Cortex of kidney (tissue), 1 donor: ENCODE measurements around the gene FRMD1.

Source experiments
- DNase-seq: peaks from one replicate; lab custom pipeline; 2025; lab: John Stamatoyannopoulos, UW

FRMD1 gene

DNA sequence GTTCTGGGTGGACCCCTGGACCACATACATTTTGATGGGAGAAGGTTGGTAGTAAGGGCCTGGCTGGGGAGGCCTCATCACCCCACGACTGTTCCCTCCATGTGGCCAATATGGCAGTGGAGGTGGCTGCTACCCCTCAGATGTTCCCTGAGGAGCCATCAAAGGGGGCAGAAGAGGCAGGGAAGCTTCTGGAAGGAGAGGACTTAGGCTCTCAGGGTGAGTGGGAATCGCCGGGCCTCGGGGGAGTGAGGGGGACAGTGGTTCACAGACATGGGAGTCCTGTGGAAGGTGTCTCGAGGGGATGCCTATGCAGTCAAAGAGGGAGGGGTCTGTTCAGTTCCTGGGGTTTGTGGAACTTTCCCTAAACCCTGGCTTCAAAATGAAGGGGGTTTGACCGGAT is 32.9 kb upstream of the FRMD1 start:
- DNase-seq, result no peak

GRCh38 chr6:168110437-168110836 is 31.4 kb upstream of the FRMD1 start:
- no peak for DNase-seq

- DNase-seq, result no peak
These were observed 30.2 kb upstream of the FRMD1 start for GRCh38 chr6:168109171-168109570.

DNA sequence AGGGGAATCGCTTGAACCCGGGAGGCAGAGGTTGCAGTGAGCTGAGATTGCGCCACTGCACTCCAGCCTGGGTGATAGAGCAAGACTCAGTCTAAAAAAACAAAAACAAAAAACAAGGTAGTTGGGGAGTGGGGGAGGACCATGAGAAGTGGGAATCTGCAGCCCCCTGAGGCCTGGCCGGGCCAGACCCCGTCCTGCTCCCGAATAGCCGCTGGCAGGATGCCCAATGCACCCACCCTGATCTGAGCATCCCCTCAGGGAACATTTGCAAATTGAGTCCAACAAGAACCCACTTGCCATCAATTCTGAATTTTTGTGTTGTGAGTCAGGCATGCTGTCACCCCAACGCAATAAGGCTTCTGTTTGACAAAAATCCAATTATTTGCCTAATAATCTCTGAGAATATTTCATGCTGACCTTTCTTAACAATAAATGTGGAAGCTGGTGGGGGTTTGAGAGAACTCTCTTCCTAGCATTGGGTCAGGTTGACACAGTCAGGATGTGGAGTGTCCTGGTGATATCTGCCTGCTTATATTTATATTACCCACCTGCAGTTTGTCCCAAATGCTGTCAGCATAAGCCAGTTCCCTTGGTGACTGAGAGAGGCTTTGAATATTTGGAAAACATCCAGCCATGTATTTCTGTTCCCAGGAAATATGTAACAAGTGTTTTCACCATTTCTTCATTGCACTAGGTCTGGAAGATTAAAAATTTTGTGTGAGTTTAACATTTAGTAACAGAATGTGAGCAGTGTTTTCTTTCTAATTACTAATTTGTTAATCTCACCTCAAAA is 28.4 kb upstream of the FRMD1 start:
- no peak for DNase-seq

DNA sequence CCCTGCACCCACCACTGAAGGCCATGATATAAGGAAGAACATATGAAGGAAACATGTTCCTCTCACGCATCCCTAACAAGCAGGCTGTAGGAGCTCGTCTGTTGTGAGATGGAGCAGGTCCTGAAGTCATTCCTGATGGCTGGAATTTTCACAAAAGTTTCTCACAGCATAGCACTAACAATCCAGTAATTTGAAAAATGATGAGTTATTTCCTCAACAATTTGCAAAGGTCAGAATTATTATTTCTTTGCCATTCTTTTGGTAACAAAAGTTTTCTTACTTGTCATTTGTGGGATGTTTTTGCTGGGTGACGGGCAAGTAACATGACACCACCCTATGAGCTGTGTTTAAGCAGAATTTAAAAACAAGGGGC is 27.6 kb upstream of the FRMD1 start:
- DNase-seq, result no peak

GRCh38 chr6:168105813-168106632 is 27.0 kb upstream of the FRMD1 start:
- no peak for DNase-seq

DNA sequence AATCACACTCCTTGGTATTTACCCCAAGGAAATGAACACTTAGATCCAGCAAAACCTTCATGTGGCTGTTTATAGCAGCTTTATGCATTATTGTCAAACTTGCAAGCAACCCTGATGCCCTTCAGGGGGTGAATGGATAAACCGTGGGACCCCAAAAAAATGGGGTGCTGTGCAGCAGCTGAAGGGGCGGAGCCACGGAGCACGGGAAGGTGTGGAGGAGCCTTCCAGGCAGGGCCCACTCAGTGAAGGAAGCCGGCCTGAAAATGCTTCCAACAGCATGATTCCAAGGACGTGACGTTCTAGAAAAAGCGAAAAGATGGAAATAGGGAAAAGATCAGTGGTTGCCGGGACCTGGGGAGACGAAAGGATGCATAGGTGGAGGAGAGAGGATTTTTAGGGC is 25.6 kb upstream of the FRMD1 start:
- no peak for DNase-seq

GRCh38 chr6:168103050-168103830 is 24.2 kb upstream of the FRMD1 start:
- no peak for DNase-seq

- DNase-seq, result no peak
These were observed 23.4 kb upstream of the FRMD1 start for GRCh38 chr6:168102315-168102985.

DNA sequence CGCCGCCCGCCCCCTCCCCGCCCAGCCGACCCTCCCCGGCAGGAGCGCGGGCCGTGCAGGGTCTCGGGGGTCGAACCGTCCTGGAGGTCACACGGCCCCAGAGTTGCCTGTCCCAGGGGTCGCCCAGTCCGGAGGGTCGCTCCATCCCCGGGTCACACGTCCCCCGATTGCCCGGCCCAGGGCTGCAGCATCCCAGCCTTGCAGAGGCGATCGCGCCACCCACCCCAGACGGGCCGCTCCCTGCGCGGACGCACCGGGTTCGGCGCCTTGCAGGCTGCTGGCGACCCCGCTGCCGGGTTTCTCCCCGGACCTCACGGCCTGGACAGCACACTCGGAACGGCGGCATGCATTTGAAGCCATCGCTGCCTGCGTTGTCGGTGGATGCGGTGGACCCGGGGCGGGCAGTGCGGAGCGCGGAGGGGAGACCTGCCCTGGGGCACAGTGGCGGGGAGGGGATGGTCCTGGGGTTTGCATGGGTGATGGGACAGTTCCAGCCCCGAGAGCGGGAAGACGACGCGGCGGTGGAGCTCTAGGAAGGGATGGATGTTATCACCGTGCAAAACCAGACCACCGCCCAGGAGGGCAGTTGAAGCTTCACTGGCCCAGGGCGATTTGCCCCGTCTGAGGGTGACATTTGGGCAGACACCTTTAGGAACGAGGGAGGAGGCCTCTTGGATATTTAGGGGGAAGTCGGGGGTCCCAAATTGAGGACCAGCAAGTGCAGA is 22.7 kb upstream of the FRMD1 start:
- no peak for DNase-seq

GRCh38 chr6:168100803-168101589 is 22.0 kb upstream of the FRMD1 start:
- no peak for DNase-seq

DNA sequence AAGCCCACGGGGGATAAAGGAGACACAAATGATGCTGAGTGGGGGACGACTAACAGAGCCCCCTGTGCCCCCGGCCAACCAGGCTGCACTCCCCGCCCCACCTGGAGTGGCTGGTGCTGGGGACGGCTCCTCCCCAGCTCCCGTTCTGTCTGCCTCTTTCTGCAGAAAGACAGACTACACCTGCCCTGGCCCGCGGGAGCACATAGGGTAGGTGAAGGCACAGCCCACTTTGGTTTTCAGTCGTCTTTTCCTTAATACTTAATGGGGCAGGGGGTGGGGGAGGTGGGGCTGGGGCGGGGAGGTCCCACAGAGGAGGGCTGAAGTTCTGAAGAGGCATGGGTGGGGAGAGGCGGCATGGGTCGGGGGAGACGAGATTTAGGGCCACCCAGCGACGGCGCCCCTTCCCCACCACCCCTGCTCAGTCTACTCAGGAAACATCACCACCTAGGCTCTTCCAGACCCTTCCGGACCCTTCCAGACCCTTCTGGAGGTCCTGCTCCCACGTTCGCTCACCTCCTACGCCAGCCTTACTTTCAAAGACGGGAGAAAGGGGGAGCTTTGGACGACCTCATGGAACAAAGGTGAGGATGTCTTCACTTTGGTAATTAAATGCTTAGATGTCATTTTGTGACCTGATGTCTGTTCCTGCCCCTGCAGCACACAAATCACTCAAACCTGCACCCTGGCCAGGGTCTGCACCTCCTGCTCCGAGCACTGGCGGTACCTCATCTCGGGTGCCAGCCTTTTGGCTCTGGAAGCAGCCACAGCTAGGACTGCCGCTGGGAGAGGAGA is 21.2 kb upstream of the FRMD1 start:
- no peak for DNase-seq

- no peak for DNase-seq
These were observed 20.4 kb upstream of the FRMD1 start for GRCh38 chr6:168099201-168100010.

DNA sequence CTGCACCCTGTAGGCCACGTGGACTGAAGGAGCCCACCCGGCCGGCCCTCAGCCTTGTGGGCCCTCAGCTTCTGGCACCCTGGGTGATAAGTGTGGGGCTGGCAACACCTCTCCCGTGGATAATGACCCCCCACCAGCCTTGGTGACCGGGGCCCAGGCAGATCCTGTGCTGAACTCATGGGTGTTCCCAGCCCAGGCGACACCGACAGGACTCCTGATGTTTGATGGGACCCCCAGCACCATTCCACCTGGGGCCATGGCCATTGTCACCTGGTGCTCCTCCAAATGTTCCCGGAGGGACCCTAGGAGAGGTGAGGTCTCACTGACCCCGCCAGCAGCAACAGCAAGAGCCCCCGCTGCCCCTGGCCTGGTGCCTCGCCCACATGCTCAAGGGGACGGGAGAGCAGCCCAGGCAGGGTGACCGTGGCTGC is 19.4 kb upstream of the FRMD1 start:
- DNase-seq, result no peak

DNA sequence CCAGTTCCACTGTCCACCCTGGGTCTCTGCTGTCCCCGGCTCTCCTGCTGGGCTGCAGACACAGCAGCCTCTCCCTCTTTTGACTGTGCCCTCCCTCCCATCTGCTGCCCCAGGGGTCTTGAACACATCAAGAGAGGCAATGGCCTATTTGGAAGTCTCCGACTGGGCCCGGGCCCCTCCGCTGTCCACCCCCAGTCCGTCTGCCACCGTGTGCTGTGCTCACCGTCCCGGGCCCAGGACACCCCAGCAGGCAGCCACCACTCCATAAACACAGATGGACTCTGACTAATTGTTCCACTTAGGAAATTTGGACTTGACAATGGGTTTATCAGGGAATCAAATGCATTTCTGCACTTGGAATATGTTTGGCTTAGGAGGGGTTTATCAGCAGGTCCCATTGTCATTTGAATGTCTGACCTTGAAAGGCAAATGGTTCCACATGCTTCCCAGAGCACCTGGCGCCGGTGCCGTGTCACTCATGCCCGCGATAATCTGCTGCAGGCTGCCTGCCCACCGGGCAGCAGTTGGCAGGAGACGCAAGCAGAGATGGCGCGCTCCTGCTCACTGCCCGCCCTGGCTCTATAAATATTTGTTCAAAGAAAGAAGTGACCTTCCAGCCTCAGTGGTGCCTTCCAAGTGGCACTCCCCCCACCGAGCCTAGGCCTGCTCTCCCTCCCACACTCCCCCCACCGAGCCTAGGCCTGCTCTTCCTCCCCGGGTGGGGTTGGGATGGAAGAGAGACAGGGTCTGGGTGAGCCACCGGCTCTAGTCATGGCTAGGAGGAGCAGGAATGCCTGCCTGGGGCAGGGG is 18.8 kb upstream of the FRMD1 start:
- DNase-seq, result no peak

DNA sequence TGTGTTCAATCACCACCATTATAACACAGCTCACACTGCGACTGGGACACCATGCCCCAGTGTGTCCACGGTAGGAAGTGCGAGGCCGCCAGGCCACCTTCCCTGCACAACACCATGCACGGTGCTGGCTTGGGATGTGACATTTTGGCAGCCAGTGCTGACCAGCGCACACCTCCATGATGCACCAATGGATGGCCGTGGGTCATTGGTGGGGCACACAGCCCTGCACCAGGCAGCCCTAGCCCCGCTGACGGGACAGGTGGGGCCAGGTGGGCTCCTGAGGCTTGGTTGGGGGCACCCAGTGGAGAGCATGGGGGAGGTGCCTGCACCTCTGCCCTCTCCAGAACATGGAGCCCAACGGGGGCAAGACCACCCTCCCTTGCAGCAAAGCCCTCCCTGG is 18.2 kb upstream of the FRMD1 start:
- no peak for DNase-seq

DNA sequence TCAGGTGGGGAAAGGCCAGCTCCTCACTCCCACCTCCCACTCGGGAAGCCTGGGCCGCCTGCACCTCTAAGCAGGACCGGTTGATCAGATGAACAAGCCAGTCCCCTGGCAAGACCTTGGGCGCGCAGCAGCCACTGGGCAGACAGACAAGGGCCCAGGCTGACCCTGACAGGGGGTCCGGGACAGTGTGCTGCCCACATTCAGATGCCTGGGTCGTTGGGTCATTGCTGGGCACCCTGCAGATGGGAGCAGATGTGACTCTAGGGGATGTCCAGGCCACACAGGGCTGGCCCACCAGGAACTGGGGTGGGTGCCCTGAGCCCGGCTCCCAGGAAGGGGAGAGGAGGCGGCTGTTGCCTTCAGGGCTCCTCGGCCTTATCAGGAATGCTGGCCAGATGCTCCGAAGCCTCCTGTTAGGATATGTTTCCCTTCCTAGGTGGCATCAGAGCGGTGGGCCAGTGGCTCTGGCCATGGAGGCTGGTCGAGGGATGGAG is 17.3 kb upstream of the FRMD1 start:
- DNase-seq, result no peak
